HEK293 (cell line): ENCODE data around the gene KRTAP12-3.

Source experiments
- CTCF ChIP-seq: fragments of 450-650 bp; formaldehyde crosslinking; IDR thresholded peaks from 2 replicates; pipeline ENCODE4 v1.5.1; 2016; ENCODE audit warnings: missing biosample characterization, missing genetic modification characterization
- GLI2 ChIP-seq: fragments of 450-650 bp; formaldehyde crosslinking; IDR thresholded peaks from 2 replicates; pipeline ENCODE4; 2017; ENCODE audit warnings: missing biosample characterization, missing genetic modification characterization, low read depth, borderline replicate concordance
- INSM2 ChIP-seq: fragments of 450-650 bp; formaldehyde crosslinking; IDR thresholded peaks from 2 replicates; pipeline ENCODE4 v1.5.1; 2016; ENCODE audit warnings: missing biosample characterization, missing genetic modification characterization
- PATZ1 ChIP-seq: fragments of 450-650 bp; formaldehyde crosslinking; IDR thresholded peaks from 2 replicates; pipeline ENCODE4 v1.5.1; 2016; ENCODE audit warnings: missing biosample characterization, missing genetic modification characterization
- ZBTB21 ChIP-seq: fragments of 450-650 bp; formaldehyde crosslinking; IDR thresholded peaks from 2 replicates; pipeline ENCODE4 v1.5.1; 2017; ENCODE audit warnings: missing biosample characterization, missing genetic modification characterization
- ZNF214 ChIP-seq: fragments of 450-650 bp; formaldehyde crosslinking; IDR thresholded peaks from 2 replicates; pipeline ENCODE4 v1.5.1; 2017; ENCODE audit warnings: missing biosample characterization, mild to moderate bottlenecking, missing genetic modification characterization, borderline replicate concordance
- ZNF600 ChIP-seq: fragments of 450-650 bp; formaldehyde crosslinking; IDR thresholded peaks from 2 replicates; pipeline ENCODE4 v1.5.1; 2016; ENCODE audit warnings: missing biosample characterization, missing genetic modification characterization

GRCh38 chr21:44626673-44627143, 31.0 kb upstream of the KRTAP12-3 start, which contains the start of gene KRTAP10-9:
- no peak for TF ChIP-seq ZBTB21 (tag by site-specific recombination)
- TF ChIP-seq ZNF214 (tag by site-specific recombination), result no peak
- TF ChIP-seq INSM2 (tag by site-specific recombination), result no peak
- TF ChIP-seq PATZ1 (tag by site-specific recombination), result no peak
- TF ChIP-seq ZNF600, result no peak
- no peak for TF ChIP-seq CTCF (tag by site-specific recombination)
- TF ChIP-seq GLI2 (tag by site-specific recombination), result no peak
